DOHH2 (cell line): Measurements from ENCODE around the gene RABL2B.

Experiments used
- CTCF ChIP-seq: fragments of 200-600 bp; sonication (generic); IDR thresholded peaks from one replicate; pipeline ENCODE4 v1.5.1; 2014; ENCODE audit warnings: antibody characterized with exemption, mild to moderate bottlenecking, low read depth, low read length; ENCODE audit not compliant: poor library complexity, severe bottlenecking
- EZH2phosphoT487 ChIP-seq: fragments of 200-600 bp; sonication (generic); IDR thresholded peaks from 2 replicates; pipeline ENCODE4 v1.6.1; 2017; ENCODE audit warnings: borderline replicate concordance, mild to moderate bottlenecking, antibody characterized with exemption, low read length, moderate library complexity, mixed read lengths

- TF ChIP-seq CTCF (no peak), EZH2phosphoT487 (no peak)
Observed at GRCh38 chr22:50739894-50740293, 43.5 kb downstream of the RABL2B start.
